ENCODE results near the gene SLC39A8.

SLC39A8 gene

DNA sequence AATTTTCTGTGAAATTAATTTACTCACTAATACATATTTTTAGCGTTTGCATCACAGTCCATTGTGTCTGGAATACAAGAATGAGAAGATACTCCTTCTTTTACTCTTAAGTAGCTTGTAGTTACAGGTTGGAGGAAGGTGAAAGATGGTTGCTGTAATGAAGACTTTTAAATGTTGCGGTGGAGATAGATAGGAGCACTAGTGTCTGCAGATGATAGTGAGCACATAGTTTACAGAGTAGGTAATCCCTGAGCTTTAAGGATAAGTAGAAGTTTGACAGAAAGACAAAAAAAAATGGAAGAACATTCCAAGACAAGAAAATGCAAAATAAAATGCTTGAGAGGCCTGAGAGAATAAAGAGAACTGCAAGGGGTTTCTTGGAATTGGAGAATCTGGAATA, 5.4 kb upstream of the SLC39A8 start:
- Mint-ChIP-seq H3K4me3 (no peak overlapping the region), H3K36me3 (ENCODE audit: low read depth) (no peaks in the 10 kb centered on the region), H3K4me1 (ENCODE audit: low read depth) (peaks cover 10% of the 10 kb centered on the region), H3K27me3 (ENCODE audit: low read depth) (peaks cover 31% of the 10 kb centered on the region), H3K27ac (no peak overlapping the region), H3K9me3 (no peaks in the 10 kb centered on the region)

- no peak overlapping the region for H3K27ac Mint-ChIP-seq
- H3K27me3 Mint-ChIP-seq (ENCODE audit: low read depth) = peaks cover 21% of the 10 kb centered on the region
- no peak overlapping the region for H3K4me3 Mint-ChIP-seq
- H3K4me1 Mint-ChIP-seq (ENCODE audit: low read depth) = peaks cover 10% of the 10 kb centered on the region
- H3K9me3 Mint-ChIP-seq = no peaks in the 10 kb centered on the region
- peaks cover 3% of the 10 kb centered on the region for H3K36me3 Mint-ChIP-seq (ENCODE audit: low read depth)
Measured at GRCh38 chr4:102348701-102349100, 3.4 kb upstream of the SLC39A8 start.

- Mint-ChIP-seq H3K9me3 (no peaks in the 10 kb centered on the region), H3K36me3 (ENCODE audit: low read depth) (peaks cover 14% of the 10 kb centered on the region), H3K27me3 (ENCODE audit: low read depth) (peaks cover 9% of the 10 kb centered on the region), H3K4me1 (ENCODE audit: low read depth) (peaks cover 30% of the 10 kb centered on the region), H3K27ac (peak overlapping the region; percentile 92), H3K4me3 (peak overlapping the region; percentile 86)
Measured at GRCh38 chr4:102345795-102346100, 466 bp upstream of the SLC39A8 start.

DNA sequence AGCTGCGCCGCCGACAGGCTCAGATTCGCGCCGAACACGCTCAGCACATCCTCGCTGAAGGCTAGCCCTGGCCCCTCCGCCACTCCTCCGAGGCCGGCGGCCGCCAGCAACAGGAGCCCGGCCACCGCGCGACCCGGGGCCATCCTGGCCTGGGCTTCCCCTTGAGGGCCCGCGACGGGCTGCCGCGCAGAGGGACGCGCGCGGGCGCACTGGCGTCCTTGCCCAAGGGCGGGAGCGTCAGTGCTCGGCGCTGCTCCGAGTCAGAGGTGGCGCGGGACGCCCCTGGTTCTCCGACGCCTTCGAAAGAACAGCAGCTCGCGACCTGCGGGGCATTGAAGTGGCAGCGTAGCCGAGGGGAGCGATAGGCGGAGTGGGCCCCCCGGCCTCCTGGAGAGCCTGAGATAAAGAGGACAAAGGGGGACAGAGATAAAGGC, 745 bp downstream of the SLC39A8 start:
- peaks cover 6% of the 10 kb centered on the region for H3K27me3 Mint-ChIP-seq (ENCODE audit: low read depth)
- peak overlapping the region; percentile 86 for H3K4me3 Mint-ChIP-seq
- peaks cover 22% of the 10 kb centered on the region for H3K36me3 Mint-ChIP-seq (ENCODE audit: low read depth)
- peak overlapping the region; percentile 92 for H3K27ac Mint-ChIP-seq
- H3K4me1 Mint-ChIP-seq (ENCODE audit: low read depth) = peaks cover 39% of the 10 kb centered on the region
- no peaks in the 10 kb centered on the region for H3K9me3 Mint-ChIP-seq

GRCh38 chr4:102343964-102344519, 1.2 kb downstream of the SLC39A8 start:
- Mint-ChIP-seq H3K27me3 (ENCODE audit: low read depth) (peaks cover under 1% of the 10 kb centered on the region), H3K9me3 (no peaks in the 10 kb centered on the region), H3K36me3 (ENCODE audit: low read depth) (peaks cover 25% of the 10 kb centered on the region), H3K4me3 (peak overlapping the region; percentile 86), H3K4me1 (ENCODE audit: low read depth) (peaks cover 43% of the 10 kb centered on the region), H3K27ac (peak overlapping the region; percentile 92)

GRCh38 chr4:102342404-102343074, 2.7 kb downstream of the SLC39A8 start:
- Mint-ChIP-seq H3K4me3 (peak overlapping the region; percentile 86), H3K36me3 (ENCODE audit: low read depth) (peaks cover 25% of the 10 kb centered on the region), H3K27ac (no peak overlapping the region), H3K9me3 (no peaks in the 10 kb centered on the region), H3K4me1 (ENCODE audit: low read depth) (peaks cover 44% of the 10 kb centered on the region), H3K27me3 (ENCODE audit: low read depth) (no peaks in the 10 kb centered on the region)

DNA sequence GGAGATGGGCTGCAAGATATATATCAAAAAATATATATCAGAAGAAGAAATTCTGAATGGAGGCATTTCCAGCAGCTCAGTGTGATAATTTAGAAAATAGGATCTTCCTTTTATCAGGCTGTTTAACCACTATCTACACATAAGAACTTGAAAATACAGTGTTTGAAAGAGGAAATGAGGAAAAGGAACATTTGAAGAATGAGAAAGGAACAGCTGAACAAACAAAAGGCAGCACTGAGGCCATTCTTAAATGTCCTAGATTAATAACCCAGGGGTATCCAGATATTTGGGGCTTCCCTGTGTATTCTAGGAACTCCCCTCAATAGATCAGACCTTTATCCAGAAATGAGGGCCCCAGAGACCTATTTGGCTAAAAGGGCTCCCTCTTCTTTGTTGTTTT, 4.1 kb downstream of the SLC39A8 start:
- Mint-ChIP-seq H3K36me3 (ENCODE audit: low read depth) (peaks cover 27% of the 10 kb centered on the region), H3K27me3 (ENCODE audit: low read depth) (no peaks in the 10 kb centered on the region), H3K4me3 (peak overlapping the region; percentile 0), H3K9me3 (no peaks in the 10 kb centered on the region), H3K4me1 (ENCODE audit: low read depth) (peaks cover 43% of the 10 kb centered on the region), H3K27ac (no peak overlapping the region)

DNA sequence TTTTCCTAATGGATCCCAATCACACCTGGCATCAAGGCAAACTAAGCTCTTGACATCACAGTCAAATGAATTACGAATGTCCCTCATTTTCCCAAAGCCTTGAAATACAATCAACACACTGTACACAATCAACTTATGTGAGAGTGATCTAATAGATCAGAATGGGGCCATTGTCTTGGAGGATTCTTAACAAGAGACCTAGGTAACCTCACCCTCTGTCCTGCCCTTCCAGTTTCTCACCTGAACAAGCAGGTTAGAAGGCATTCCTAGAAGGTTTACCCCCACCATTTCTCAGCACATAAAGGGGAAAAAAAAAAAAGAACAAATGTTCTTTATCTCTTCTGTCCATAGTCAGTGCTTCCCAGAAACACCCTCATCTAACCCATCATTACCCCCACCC, 6.3 kb downstream of the SLC39A8 start:
- no peak overlapping the region for H3K27ac Mint-ChIP-seq
- H3K36me3 Mint-ChIP-seq (ENCODE audit: low read depth) = peaks cover 32% of the 10 kb centered on the region
- H3K4me1 Mint-ChIP-seq (ENCODE audit: low read depth) = peaks cover 52% of the 10 kb centered on the region
- H3K4me3 Mint-ChIP-seq = no peak overlapping the region
- H3K9me3 Mint-ChIP-seq = no peaks in the 10 kb centered on the region
- H3K27me3 Mint-ChIP-seq (ENCODE audit: low read depth) = no peaks in the 10 kb centered on the region

GRCh38 chr4:102338405-102338804, 6.9 kb downstream of the SLC39A8 start:
- H3K36me3 Mint-ChIP-seq (ENCODE audit: low read depth) = peaks cover 33% of the 10 kb centered on the region
- no peaks in the 10 kb centered on the region for H3K27me3 Mint-ChIP-seq (ENCODE audit: low read depth)
- H3K27ac Mint-ChIP-seq = no peak overlapping the region
- no peak overlapping the region for H3K4me3 Mint-ChIP-seq
- no peaks in the 10 kb centered on the region for H3K9me3 Mint-ChIP-seq
- peaks cover 57% of the 10 kb centered on the region for H3K4me1 Mint-ChIP-seq (ENCODE audit: low read depth)

- Mint-ChIP-seq H3K27ac (no peak overlapping the region), H3K27me3 (ENCODE audit: low read depth) (no peaks in the 10 kb centered on the region), H3K4me3 (no peak overlapping the region), H3K9me3 (no peaks in the 10 kb centered on the region), H3K4me1 (ENCODE audit: low read depth) (peaks cover 43% of the 10 kb centered on the region), H3K36me3 (ENCODE audit: low read depth) (peaks cover 30% of the 10 kb centered on the region)
Measured at GRCh38 chr4:102335616-102336015, 9.7 kb downstream of the SLC39A8 start.

- peaks cover 41% of the 10 kb centered on the region for H3K4me1 Mint-ChIP-seq (ENCODE audit: low read depth)
- peaks cover 30% of the 10 kb centered on the region for H3K36me3 Mint-ChIP-seq (ENCODE audit: low read depth)
- no peaks in the 10 kb centered on the region for H3K9me3 Mint-ChIP-seq
- H3K27ac Mint-ChIP-seq = no peak overlapping the region
- H3K27me3 Mint-ChIP-seq (ENCODE audit: low read depth) = no peaks in the 10 kb centered on the region
- no peak overlapping the region for H3K4me3 Mint-ChIP-seq
Measured at GRCh38 chr4:102334624-102335023, 10.7 kb downstream of the SLC39A8 start.

DNA sequence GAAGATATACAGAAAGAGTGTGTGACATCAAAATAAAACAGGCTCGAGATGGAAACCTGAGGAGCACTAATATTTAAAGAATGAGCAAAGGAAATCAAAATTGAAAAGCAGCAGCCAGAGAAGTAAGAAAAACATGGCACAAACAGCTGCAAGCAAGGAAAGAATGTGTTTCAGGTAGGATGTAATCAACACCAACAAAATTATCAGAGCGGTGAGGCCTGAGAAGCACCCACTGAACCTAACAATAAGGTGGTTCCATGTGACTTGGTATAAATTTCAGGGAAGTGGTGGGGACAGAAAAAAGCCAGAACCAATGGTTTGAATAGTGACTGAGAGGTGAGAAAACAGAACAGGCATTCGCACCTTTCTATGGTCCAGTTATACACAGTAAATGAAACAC, 11.5 kb downstream of the SLC39A8 start:
- Mint-ChIP-seq H3K9me3 (no peaks in the 10 kb centered on the region), H3K27ac (no peak overlapping the region), H3K27me3 (ENCODE audit: low read depth) (no peaks in the 10 kb centered on the region), H3K36me3 (ENCODE audit: low read depth) (peaks cover 27% of the 10 kb centered on the region), H3K4me1 (ENCODE audit: low read depth) (peaks cover 37% of the 10 kb centered on the region), H3K4me3 (no peak overlapping the region)

DNA sequence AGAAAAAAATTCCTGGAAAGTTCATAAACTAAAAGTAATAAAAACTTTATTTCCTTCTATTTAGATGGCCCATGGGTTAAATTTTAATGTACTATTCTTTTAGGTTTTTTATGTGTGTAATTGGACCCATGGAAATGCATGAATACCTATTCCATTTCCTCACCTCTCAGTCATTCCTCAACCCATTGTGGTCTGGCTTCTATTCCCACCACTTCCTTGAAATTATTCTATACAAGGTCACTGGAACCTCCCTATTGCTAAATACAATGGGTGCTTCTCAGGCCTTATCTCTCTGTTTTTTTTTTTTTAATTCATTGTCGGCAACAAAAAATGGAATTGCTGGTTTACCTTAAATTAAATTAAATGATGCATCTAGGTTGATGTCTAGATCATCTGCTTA, 17.2 kb downstream of the SLC39A8 start:
- Mint-ChIP-seq H3K27ac (no peak overlapping the region), H3K36me3 (ENCODE audit: low read depth) (peaks cover 22% of the 10 kb centered on the region), H3K27me3 (ENCODE audit: low read depth) (no peaks in the 10 kb centered on the region), H3K4me3 (no peak overlapping the region), H3K4me1 (ENCODE audit: low read depth) (peaks cover 24% of the 10 kb centered on the region), H3K9me3 (no peaks in the 10 kb centered on the region)

DNA sequence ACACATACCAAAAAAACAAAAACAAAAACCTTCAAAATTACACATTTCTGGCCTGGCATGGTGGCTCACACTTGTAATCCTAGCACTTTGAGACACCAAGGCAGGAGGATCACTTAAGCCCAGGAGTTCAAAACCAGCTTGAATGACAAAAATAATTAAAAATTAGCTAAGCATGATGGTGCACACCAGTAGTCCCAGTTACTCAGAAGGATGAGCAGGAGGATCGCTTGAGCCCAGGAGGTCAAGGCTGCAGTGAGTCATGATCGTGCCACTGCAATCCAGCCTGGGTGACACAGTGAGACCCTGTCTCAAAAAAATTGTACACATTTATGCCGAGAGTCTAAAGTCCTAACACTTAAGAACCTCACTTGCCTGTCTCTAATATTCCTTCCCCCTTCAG, 18.3 kb downstream of the SLC39A8 start:
- Mint-ChIP-seq H3K9me3 (no peaks in the 10 kb centered on the region), H3K36me3 (ENCODE audit: low read depth) (peaks cover 21% of the 10 kb centered on the region), H3K4me3 (no peak overlapping the region), H3K4me1 (ENCODE audit: low read depth) (peaks cover 28% of the 10 kb centered on the region), H3K27me3 (ENCODE audit: low read depth) (no peaks in the 10 kb centered on the region), H3K27ac (no peak overlapping the region)

GRCh38 chr4:102324730-102325129, 20.6 kb downstream of the SLC39A8 start:
- Mint-ChIP-seq H3K27ac (no peak overlapping the region), H3K4me1 (ENCODE audit: low read depth) (peaks cover 33% of the 10 kb centered on the region), H3K27me3 (ENCODE audit: low read depth) (no peaks in the 10 kb centered on the region), H3K36me3 (ENCODE audit: low read depth) (peaks cover 12% of the 10 kb centered on the region), H3K4me3 (no peak overlapping the region), H3K9me3 (no peaks in the 10 kb centered on the region)

Data from T-helper 1 cell treated with Interleukin-12 subunit alpha and Interleukin-12 subunit beta and Interleukin-4 antibody, amounts not matched to agents 30 μg/mL and 1 μg/mL, for 36 hours (primary cell).